ENCODE measurements around the gene DDX23. TPM values are rescaled to one million over a fixed set of nuclear protein-coding genes. Genes with fewer than 3 reads are reported as not detected.

DDX23 gene
- 100 to 1,000 TPM in 3 of 7 donors, 10 to 100 TPM in 4; 71.7 to 104 (median 91.7) TPM for total RNA-seq
- polyA plus RNA-seq: 10 to 100 TPM; 33.1 to 54.9 (median 49.2) TPM
- long read RNA-seq, donor 1, partial matches to known transcripts: 0 of 2 reads
- long read RNA-seq, donor 1, other reads (novel, unspliced or antisense): 0 of 2 reads
- long read RNA-seq, donor 2, transcript DDX23-201 (17 exons, 3,248 nt): major isoform, 7 of 7 reads
- long read RNA-seq, donor 2, partial matches to known transcripts: 0 of 7 reads
- long read RNA-seq, donor 2, other reads (novel, unspliced or antisense): 0 of 7 reads

GRCh38 chr12:48851883-48852733 is at the start of gene DDX23:
DDX23 (minus strand) TSS chr12:48852163; CDS start chr12:48845782, 6,381 bp downstream.
- DNase-seq: peak; percentile 97
- Histone ChIP-seq H3K36me3 (peaks cover 0 to 35% (median 6%) of the 10 kb centered on the region in 6 donors), H3K9me3 (no peaks in the 10 kb centered on the region), H3K4me1 (peaks cover 23 to 60% (median 46%) of the 10 kb centered on the region in 6 donors), H3K27me3 (replicated peaks in 1 of 7) (no peaks in the 10 kb centered on the region), H3K4me3 (peak within 1 kb of the TSS; percentile 70 to 99 (median 91)), H3K27ac (peak within 1 kb of the TSS; percentile 82 to 93 (median 92))
- TF ChIP-seq POLR2AphosphoS5 (IDR thresholded peaks at IDR 0.05) (peak; percentile 85 to 95 (median 89)), POLR2A (IDR thresholded peaks at IDR 0.05) (peak in 2 of 3 donors; percentile 3 to 34), CTCF (IDR thresholded peaks at IDR 0.05 in 8 of 11, conservative IDR thresholded peaks at IDR 0.05 in 3 of 11) (peak in 1 of 11 experiments; percentile 34)
- WGBS, 5 donors: 0 to 1% (median 0%) methylated on average over 45 to 53 of the region's 53 CpGs
- intact Hi-C loops (cut with DNase I; ENCODE audit: low total_unique reads): loop anchor here (2.0 kb wide), 1 partner anchor 39 kb away; no protein-coding TSS in a partner anchor

GRCh38 chr12:48901278-48901677 is 49.3 kb upstream of the DDX23 start:
- intact Hi-C loops (cut with DNase I; ENCODE audit: low total_unique reads): no loop called here
- no peak for TF ChIP-seq CTCF (IDR thresholded peaks at IDR 0.05 in 8 of 11, conservative IDR thresholded peaks at IDR 0.05 in 3 of 11)
- no peak for TF ChIP-seq POLR2AphosphoS5 (IDR thresholded peaks at IDR 0.05)
- TF ChIP-seq POLR2A (IDR thresholded peaks at IDR 0.05): no peak
- peaks cover 0 to 14% (median 0%) of the 10 kb centered on the region in 7 donors for H3K27me3 ChIP-seq (replicated peaks in 1 of 7)
- H3K9me3 ChIP-seq: no peaks in the 10 kb centered on the region
- peaks cover 0 to 18% (median 14%) of the 10 kb centered on the region in 6 donors for H3K4me1 ChIP-seq
- no peaks in the 10 kb centered on the region for H3K36me3 ChIP-seq
- no peak overlapping the region for H3K4me3 ChIP-seq
- DNase-seq: no peak
- WGBS, 5 donors: 76 to 91% (median 78%) methylated on average over 2 of the region's 2 CpGs
- no peak overlapping the region for H3K27ac ChIP-seq

- Histone ChIP-seq H3K9me3 (no peaks in the 10 kb centered on the region), H3K4me3 (no peak overlapping the region), H3K4me1 (peaks cover 0 to 18% (median 14%) of the 10 kb centered on the region in 6 donors), H3K27ac (no peak overlapping the region), H3K36me3 (no peaks in the 10 kb centered on the region), H3K27me3 (replicated peaks in 1 of 7) (peaks cover 0 to 19% (median 0%) of the 10 kb centered on the region in 7 donors)
- TF ChIP-seq CTCF (IDR thresholded peaks at IDR 0.05 in 8 of 11, conservative IDR thresholded peaks at IDR 0.05 in 3 of 11): no peak
- TF ChIP-seq POLR2A (IDR thresholded peaks at IDR 0.05): no peak
- no peak for TF ChIP-seq POLR2AphosphoS5 (IDR thresholded peaks at IDR 0.05)
- 58 to 77% (median 70%) methylated on average over 2 of the region's 2 CpGs for WGBS, 5 donors
- no peak for DNase-seq
- intact Hi-C loops (cut with DNase I; ENCODE audit: low total_unique reads): no loop called here
These were observed 47.7 kb upstream of the DDX23 start for GRCh38 chr12:48899651-48900050.

All from spleen (tissue), 13 donors.